ENCODE results near the gene SURF4.
"Not testable (repeated sequence)": the region's sequence is repeated elsewhere in the genome, so short reads cannot be mapped to it uniquely, and the experiment has no call there.

The SURF4 gene

GRCh38 chr9:133396952-133397351 is 21.1 kb upstream of the SURF4 start:
- Histone ChIP-seq H3K9me3 (ENCODE audit: insufficient read depth, low read length, severe bottlenecking) (no peaks in the 10 kb centered on the region), H2AFZ (ENCODE audit: low read depth, low read length) (no peak overlapping the region), H3K4me2 (ENCODE audit: insufficient read depth, low read length) (no peak overlapping the region), H3K36me3 (ENCODE audit: insufficient read depth, low read length) (no peaks in the 10 kb centered on the region), H3K27ac (ENCODE audit: low read length) (no peak overlapping the region), H4K20me1 (ENCODE audit: insufficient read depth, low read length) (no peaks in the 10 kb centered on the region), H3K4me3 (ENCODE audit: low read depth in 1 of 2, low read length in 2 of 2) (no peak overlapping the region), H3K9ac (ENCODE audit: low read depth, low read length) (no peak overlapping the region), H3K4me1 (ENCODE audit: insufficient read depth, low read length) (no peaks in the 10 kb centered on the region), H3K79me2 (ENCODE audit: insufficient read depth, low read length) (no peaks in the 10 kb centered on the region), H3K27me3 (ENCODE audit: insufficient read depth, low read length, poor library complexity) (no peaks in the 10 kb centered on the region)
- ATAC-seq (ENCODE audit: insufficient read depth, low read depth) (no peak), DNase-seq (no peak)
- TF ChIP-seq CTCF (IDR thresholded peaks at IDR 0.05; ENCODE audit: borderline replicate concordance, extremely low read depth, low read length, poor library complexity, severe bottlenecking) = peak; percentile 22
- no peak for TF ChIP-seq EZH2 (IDR thresholded peaks at IDR 0.05; ENCODE audit: borderline replicate concordance, low read depth, low read length, severe bottlenecking)

GRCh38 chr9:133394687-133395271 is 18.9 kb upstream of the SURF4 start:
- H2AFZ ChIP-seq (ENCODE audit: low read depth, low read length) = no peak overlapping the region
- no peaks in the 10 kb centered on the region for H4K20me1 ChIP-seq (ENCODE audit: insufficient read depth, low read length)
- H3K79me2 ChIP-seq (ENCODE audit: insufficient read depth, low read length) = no peaks in the 10 kb centered on the region
- H3K27ac ChIP-seq (ENCODE audit: low read length) = no peak overlapping the region
- no peaks in the 10 kb centered on the region for H3K9me3 ChIP-seq (ENCODE audit: insufficient read depth, low read length, severe bottlenecking)
- TF ChIP-seq EZH2 (IDR thresholded peaks at IDR 0.05; ENCODE audit: borderline replicate concordance, low read depth, low read length, severe bottlenecking) (no peak), CTCF (IDR thresholded peaks at IDR 0.05; ENCODE audit: borderline replicate concordance, extremely low read depth, low read length, poor library complexity, severe bottlenecking) (no peak)
- DNase-seq (no peak), ATAC-seq (ENCODE audit: insufficient read depth, low read depth) (no peak)
- no peaks in the 10 kb centered on the region for H3K27me3 ChIP-seq (ENCODE audit: insufficient read depth, low read length, poor library complexity)
- no peak overlapping the region for H3K4me2 ChIP-seq (ENCODE audit: insufficient read depth, low read length)
- no peaks in the 10 kb centered on the region for H3K4me1 ChIP-seq (ENCODE audit: insufficient read depth, low read length)
- H3K9ac ChIP-seq (ENCODE audit: low read depth, low read length) = no peak overlapping the region
- H3K36me3 ChIP-seq (ENCODE audit: insufficient read depth, low read length) = no peaks in the 10 kb centered on the region
- H3K4me3 ChIP-seq (ENCODE audit: low read depth in 1 of 2, low read length in 2 of 2) = no peak overlapping the region

GRCh38 chr9:133393399-133393798 is 17.5 kb upstream of the SURF4 start:
- ATAC-seq (ENCODE audit: insufficient read depth, low read depth) = no peak
- Histone ChIP-seq H3K4me1 (ENCODE audit: insufficient read depth, low read length) (no peaks in the 10 kb centered on the region), H3K4me2 (ENCODE audit: insufficient read depth, low read length) (no peak overlapping the region), H3K27me3 (ENCODE audit: insufficient read depth, low read length, poor library complexity) (no peaks in the 10 kb centered on the region), H3K27ac (ENCODE audit: low read length) (no peak overlapping the region), H3K4me3 (ENCODE audit: low read depth in 1 of 2, low read length in 2 of 2) (no peak overlapping the region), H4K20me1 (ENCODE audit: insufficient read depth, low read length) (no peaks in the 10 kb centered on the region), H3K36me3 (ENCODE audit: insufficient read depth, low read length) (no peaks in the 10 kb centered on the region), H3K9ac (ENCODE audit: low read depth, low read length) (no peak overlapping the region), H3K9me3 (ENCODE audit: insufficient read depth, low read length, severe bottlenecking) (no peaks in the 10 kb centered on the region), H3K79me2 (ENCODE audit: insufficient read depth, low read length) (no peaks in the 10 kb centered on the region), H2AFZ (ENCODE audit: low read depth, low read length) (no peak overlapping the region)
- DNase-seq = no peak
- TF ChIP-seq EZH2 (IDR thresholded peaks at IDR 0.05; ENCODE audit: borderline replicate concordance, low read depth, low read length, severe bottlenecking) (no peak), CTCF (IDR thresholded peaks at IDR 0.05; ENCODE audit: borderline replicate concordance, extremely low read depth, low read length, poor library complexity, severe bottlenecking) (no peak)

- not testable (repeated sequence) for H3K9me3 ChIP-seq (ENCODE audit: insufficient read depth, low read length, severe bottlenecking); H3K4me3 ChIP-seq (ENCODE audit: low read depth in 1 of 2, low read length in 2 of 2); H3K27me3 ChIP-seq (ENCODE audit: insufficient read depth, low read length, poor library complexity); H3K27ac ChIP-seq (ENCODE audit: low read length); ATAC-seq (ENCODE audit: insufficient read depth, low read depth); H3K79me2 ChIP-seq (ENCODE audit: insufficient read depth, low read length); H3K9ac ChIP-seq (ENCODE audit: low read depth, low read length); H4K20me1 ChIP-seq (ENCODE audit: insufficient read depth, low read length); H2AFZ ChIP-seq (ENCODE audit: low read depth, low read length); H3K36me3 ChIP-seq (ENCODE audit: insufficient read depth, low read length); DNase-seq; H3K4me2 ChIP-seq (ENCODE audit: insufficient read depth, low read length); H3K4me1 ChIP-seq (ENCODE audit: insufficient read depth, low read length)
These were observed 16.4 kb upstream of the SURF4 start for GRCh38 chr9:133392308-133392707.

- not testable (repeated sequence) for H3K36me3 ChIP-seq (ENCODE audit: insufficient read depth, low read length); ATAC-seq (ENCODE audit: insufficient read depth, low read depth); H3K9me3 ChIP-seq (ENCODE audit: insufficient read depth, low read length, severe bottlenecking); H3K9ac ChIP-seq (ENCODE audit: low read depth, low read length); H3K27me3 ChIP-seq (ENCODE audit: insufficient read depth, low read length, poor library complexity); H3K4me3 ChIP-seq (ENCODE audit: low read depth in 1 of 2, low read length in 2 of 2); H3K27ac ChIP-seq (ENCODE audit: low read length); H3K79me2 ChIP-seq (ENCODE audit: insufficient read depth, low read length); H3K4me1 ChIP-seq (ENCODE audit: insufficient read depth, low read length); H2AFZ ChIP-seq (ENCODE audit: low read depth, low read length); H3K4me2 ChIP-seq (ENCODE audit: insufficient read depth, low read length); H4K20me1 ChIP-seq (ENCODE audit: insufficient read depth, low read length); DNase-seq
These were observed 15.6 kb upstream of the SURF4 start for GRCh38 chr9:133391449-133391848.
